HG02610 (cell line): Measurements from ENCODE around the gene ADAM12.
"Not testable (repeated sequence)": the region's sequence is repeated elsewhere in the genome, so short reads cannot be mapped to it uniquely, and the experiment has no call there.

ENCODE experiments used
- ATAC-seq: cut with Tn5 transposase; IDR thresholded peaks from one replicate; pipeline ENCODE4 v1.9.1; 2021; ENCODE audit warnings: mild to moderate bottlenecking, moderate library complexity; ENCODE audit not compliant: unreplicated experiment

ADAM12 gene

GRCh38 chr10:126066456-126066855 is 321.8 kb downstream of the ADAM12 start:
- ATAC-seq: no peak

GRCh38 chr10:126065751-126066377 is 322.4 kb downstream of the ADAM12 start:
- no peak for ATAC-seq

GRCh38 chr10:126064512-126064911 is 323.8 kb downstream of the ADAM12 start:
- ATAC-seq: no peak

GRCh38 chr10:126063353-126063791 is 324.9 kb downstream of the ADAM12 start:
- ATAC-seq: no peak

GRCh38 chr10:126062131-126063032 is 325.9 kb downstream of the ADAM12 start:
- ATAC-seq: no peak

- ATAC-seq: no peak
Measured at GRCh38 chr10:126061526-126061925, 326.8 kb downstream of the ADAM12 start.

GRCh38 chr10:126060261-126060931 is 327.9 kb downstream of the ADAM12 start:
- ATAC-seq: no peak

GRCh38 chr10:126059076-126059826 is 329.0 kb downstream of the ADAM12 start:
- no peak for ATAC-seq

GRCh38 chr10:126058507-126058906 is 329.8 kb downstream of the ADAM12 start:
- ATAC-seq: no peak

GRCh38 chr10:126058104-126058503 is 330.2 kb downstream of the ADAM12 start:
- ATAC-seq: no peak

GRCh38 chr10:126057494-126057893 is 330.8 kb downstream of the ADAM12 start:
- ATAC-seq: no peak

GRCh38 chr10:126054191-126054590 is 334.1 kb downstream of the ADAM12 start:
- ATAC-seq: no peak

- ATAC-seq: no peak
Measured at GRCh38 chr10:126052171-126052570, 336.1 kb downstream of the ADAM12 start.

GRCh38 chr10:126049759-126050700 is 338.2 kb downstream of the ADAM12 start:
- no peak for ATAC-seq

- not testable (repeated sequence) for ATAC-seq
Measured at GRCh38 chr10:126047749-126048148, 340.5 kb downstream of the ADAM12 start.

- no peak for ATAC-seq
Measured at GRCh38 chr10:126046831-126047230, 341.4 kb downstream of the ADAM12 start.

- no peak for ATAC-seq
Measured at GRCh38 chr10:126045861-126046260, 342.4 kb downstream of the ADAM12 start.

- no peak for ATAC-seq
Measured at GRCh38 chr10:126043389-126043788, 344.9 kb downstream of the ADAM12 start.

GRCh38 chr10:126042906-126043305 is 345.4 kb downstream of the ADAM12 start:
- ATAC-seq: no peak

- no peak for ATAC-seq
Measured at GRCh38 chr10:126042354-126042753, 345.9 kb downstream of the ADAM12 start.
